Keratinocyte (primary cell): ENCODE data around the gene KLHL2. TPM values are rescaled to one million over a fixed set of nuclear protein-coding genes. Genes with fewer than 3 reads are reported as not detected.

Experiments
- DNase-seq: peaks from one replicate; pipeline ENCODE4 v3.0.0-alpha.2; 2011; ENCODE audit warnings: low read depth, missing footprints, low spot score
- FAIRE-seq: peaks from 2 replicates; lab custom pipeline; 2011; peaks lifted over from hg19 to GRCh38; lab: Jason Lieb, UNC
- H2AFZ ChIP-seq: 2 replicates; pipeline ENCODE4 v1.6.0; 2012; ENCODE audit warnings: low read length, control low read depth, inconsistent platforms; ENCODE audit not compliant: control insufficient read depth
- H3K27ac ChIP-seq: 2 replicates; pipeline ENCODE4 v1.5.1; 2011; ENCODE audit warnings: low read length; ENCODE audit not compliant: control insufficient read depth, insufficient read depth
- H3K27me3 ChIP-seq: 3 replicates; pipeline ENCODE4 v1.6.0; 2011; ENCODE audit warnings: low read length; ENCODE audit not compliant: control insufficient read depth, insufficient read depth; ENCODE audit errors: extremely low read depth
- H3K36me3 ChIP-seq, 2 experiments: 2 replicates in 1 of 2; 3 replicates in 1 of 2; pipeline ENCODE4 v1.5.1; 2011; ENCODE audit warnings: low read length in 2 of 2, mild to moderate bottlenecking in 1 of 2; ENCODE audit not compliant: control insufficient read depth in 2 of 2, insufficient read depth in 2 of 2; ENCODE audit errors: extremely low read depth in 1 of 2
- H3K4me1 ChIP-seq: 3 replicates; pipeline ENCODE4 v1.5.1; 2011; ENCODE audit warnings: low read length; ENCODE audit not compliant: control insufficient read depth, insufficient read depth; ENCODE audit errors: extremely low read depth
- H3K4me2 ChIP-seq: 3 replicates; pipeline ENCODE4 v1.6.0; 2011; ENCODE audit warnings: low read depth, low read length; ENCODE audit not compliant: control insufficient read depth, insufficient read depth; ENCODE audit errors: extremely low read depth
- H3K4me3 ChIP-seq, 3 experiments: fragments of 200-600 bp in 1 of 3; sonication (generic) in 1 of 3; 2 replicates in 2 of 3; 3 replicates in 1 of 3; pipeline ENCODE4 v1.5.1; 2011 to 2016; ENCODE audit warnings: low read length in 3 of 3, mild to moderate bottlenecking in 3 of 3, control low read depth in 2 of 3, inconsistent platforms in 1 of 3, low read depth in 1 of 3, mixed read lengths in 1 of 3, mixed run types in 1 of 3, moderate library complexity in 1 of 3; ENCODE audit not compliant: control insufficient read depth in 2 of 3, insufficient read depth in 2 of 3; ENCODE audit errors: extremely low read depth in 1 of 3
- H3K79me2 ChIP-seq: 2 replicates; pipeline ENCODE4 v1.6.0; 2012; ENCODE audit warnings: low read length; ENCODE audit not compliant: control insufficient read depth, insufficient read depth
- H3K9ac ChIP-seq: 3 replicates; pipeline ENCODE4 v1.6.0; 2011; ENCODE audit warnings: low read length; ENCODE audit not compliant: control insufficient read depth, insufficient read depth; ENCODE audit errors: extremely low read depth
- H3K9me1 ChIP-seq: 3 replicates; pipeline ENCODE4 v1.6.0; 2011; ENCODE audit warnings: low read length; ENCODE audit not compliant: control insufficient read depth, insufficient read depth; ENCODE audit errors: extremely low read depth
- H3K9me3 ChIP-seq: 2 replicates; pipeline ENCODE4 v1.5.1; 2012; ENCODE audit warnings: low read depth, low read length; ENCODE audit not compliant: control insufficient read depth
- H4K20me1 ChIP-seq: 3 replicates; pipeline ENCODE4 v1.6.0; 2011; ENCODE audit warnings: low read length; ENCODE audit not compliant: control insufficient read depth, insufficient read depth; ENCODE audit errors: extremely low read depth
- CTCF ChIP-seq, 3 experiments: IDR thresholded peaks in 1 of 3; conservative IDR thresholded peaks in 1 of 3; optimal IDR thresholded peaks in 1 of 3; 2 replicates in 2 of 3; 3 replicates in 1 of 3; pipeline versions ENCODE3 to v1.5.1; 2011; ENCODE audit warnings: low read length in 3 of 3, mild to moderate bottlenecking in 3 of 3, moderate library complexity in 2 of 3, control low read depth in 1 of 3, inconsistent platforms in 1 of 3; ENCODE audit not compliant: insufficient read depth in 2 of 3; ENCODE audit errors: extremely low read depth in 1 of 3
- EZH2 ChIP-seq: IDR thresholded peaks from one replicate; pipeline ENCODE4 v1.6.1; 2012; ENCODE audit warnings: inconsistent platforms, mild to moderate bottlenecking, low read length, moderate library complexity
- dilution Hi-C: fragments of 300-500 bp; cut with MboI; formaldehyde crosslinking; loops from one replicate; pipeline ENCODE4 v1.7.0; 2020; ENCODE audit warnings: low sequenced_read_pairs; ENCODE audit not compliant: extremely low pct_ligation_motif_present
- polyA plus RNA-seq, 5 experiments: library from polyadenylated mRNA; depleted of rRNA in 3 of 5; stranded (reverse) in 3 of 5; stranded (forward) in 1 of 5; unstranded in 1 of 5; fragments of >200 nt; gene quantifications; 1 replicate in 1 of 5; 2 replicates in 3 of 5; 3 replicates in 1 of 5; pipeline versions ENCODE4 v1.2.1 to v1.2.3, GENCODE V29; 2011 to 2012; ENCODE audit warnings: missing spikeins in 2 of 5, low read depth in 1 of 5, low replicate concordance in 1 of 5

KLHL2 gene
- polyA plus RNA-seq, 1 donor (not counting 4 experiments of a cell fraction or from before 2014, with no cell fraction given), result 18.5 TPM

GRCh38 chr4:165185448-165185847 is 21.9 kb upstream of the KLHL2 start:
- TF ChIP-seq EZH2 (no peak), CTCF (optimal IDR thresholded peaks at IDR 0.05 in 1 of 3, IDR thresholded peaks at IDR 0.05 in 1 of 3, conservative IDR thresholded peaks at IDR 0.05 in 1 of 3; ENCODE audit: extremely low read depth in 1 of 3, insufficient read depth in 2 of 3, low read length in 3 of 3) (no peak)
- no peak overlapping the region for H3K4me3 ChIP-seq
- H3K79me2 ChIP-seq, result no peaks in the 10 kb centered on the region
- H3K27ac ChIP-seq, result no peak overlapping the region
- no peaks in the 10 kb centered on the region for H3K9me3 ChIP-seq
- dilution Hi-C loops, result no loop called here
- DNase-seq (no peak), FAIRE-seq (no peak)
- no peaks in the 10 kb centered on the region for H3K9me1 ChIP-seq
- H3K9ac ChIP-seq, result no peak overlapping the region
- no peaks in the 10 kb centered on the region for H4K20me1 ChIP-seq
- no peak overlapping the region for H2AFZ ChIP-seq
- no peaks in the 10 kb centered on the region for H3K36me3 ChIP-seq
- no peak overlapping the region for H3K4me2 ChIP-seq
- H3K27me3 ChIP-seq, result no peaks in the 10 kb centered on the region
- no peaks in the 10 kb centered on the region for H3K4me1 ChIP-seq

GRCh38 chr4:165190591-165191347 is 16.6 kb upstream of the KLHL2 start:
- Histone ChIP-seq H3K9me1 (no peaks in the 10 kb centered on the region), H3K4me3 (no peak overlapping the region), H3K9me3 (no peaks in the 10 kb centered on the region), H3K9ac (no peak overlapping the region), H3K27me3 (no peaks in the 10 kb centered on the region), H4K20me1 (no peaks in the 10 kb centered on the region), H3K79me2 (no peaks in the 10 kb centered on the region), H3K4me2 (no peak overlapping the region), H3K36me3 (no peaks in the 10 kb centered on the region), H3K27ac (no peak overlapping the region), H3K4me1 (no peaks in the 10 kb centered on the region), H2AFZ (no peak overlapping the region)
- no peak for TF ChIP-seq EZH2
- no peak for TF ChIP-seq CTCF (optimal IDR thresholded peaks at IDR 0.05 in 1 of 3, IDR thresholded peaks at IDR 0.05 in 1 of 3, conservative IDR thresholded peaks at IDR 0.05 in 1 of 3; ENCODE audit: extremely low read depth in 1 of 3, insufficient read depth in 2 of 3, low read length in 3 of 3)
- FAIRE-seq (no peak), DNase-seq (no peak)
- dilution Hi-C loops, result no loop called here
